Measurements from ENCODE around the gene GATC.

DNA sequence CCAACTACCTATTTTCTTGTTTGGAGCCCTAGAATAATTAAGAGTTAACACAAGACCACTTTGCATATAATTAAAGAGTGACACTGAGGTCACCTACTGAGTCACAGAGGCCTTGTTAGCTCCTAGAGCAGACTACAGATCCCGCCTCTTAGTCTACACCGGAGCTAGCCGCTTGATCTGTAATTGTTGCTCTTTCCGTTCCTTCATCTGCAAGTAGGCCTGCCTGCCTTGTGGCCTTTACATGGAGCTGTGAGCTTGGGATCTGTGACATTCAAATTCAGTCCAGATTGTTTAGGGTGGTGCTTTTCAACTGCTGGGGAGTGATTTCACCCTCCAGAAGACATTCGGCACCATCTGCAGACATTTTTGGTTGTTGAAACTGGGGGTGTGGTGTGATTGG lies 44.1 kb downstream of the GATC start:
- no peak for TF ChIP-seq CTCF (conservative IDR thresholded peaks at IDR 0.05; ENCODE audit: low read depth in 2 of 2)
- no peak for TF ChIP-seq POLR2AphosphoS5 (IDR thresholded peaks at IDR 0.05; ENCODE audit: low read depth)
- TF ChIP-seq EZH2phosphoT487 (IDR thresholded peaks at IDR 0.05; ENCODE audit: unreplicated experiment), result no peak
- no peak for TF ChIP-seq ETS1 (IDR thresholded peaks at IDR 0.05)
- TF ChIP-seq, protein P1, sequence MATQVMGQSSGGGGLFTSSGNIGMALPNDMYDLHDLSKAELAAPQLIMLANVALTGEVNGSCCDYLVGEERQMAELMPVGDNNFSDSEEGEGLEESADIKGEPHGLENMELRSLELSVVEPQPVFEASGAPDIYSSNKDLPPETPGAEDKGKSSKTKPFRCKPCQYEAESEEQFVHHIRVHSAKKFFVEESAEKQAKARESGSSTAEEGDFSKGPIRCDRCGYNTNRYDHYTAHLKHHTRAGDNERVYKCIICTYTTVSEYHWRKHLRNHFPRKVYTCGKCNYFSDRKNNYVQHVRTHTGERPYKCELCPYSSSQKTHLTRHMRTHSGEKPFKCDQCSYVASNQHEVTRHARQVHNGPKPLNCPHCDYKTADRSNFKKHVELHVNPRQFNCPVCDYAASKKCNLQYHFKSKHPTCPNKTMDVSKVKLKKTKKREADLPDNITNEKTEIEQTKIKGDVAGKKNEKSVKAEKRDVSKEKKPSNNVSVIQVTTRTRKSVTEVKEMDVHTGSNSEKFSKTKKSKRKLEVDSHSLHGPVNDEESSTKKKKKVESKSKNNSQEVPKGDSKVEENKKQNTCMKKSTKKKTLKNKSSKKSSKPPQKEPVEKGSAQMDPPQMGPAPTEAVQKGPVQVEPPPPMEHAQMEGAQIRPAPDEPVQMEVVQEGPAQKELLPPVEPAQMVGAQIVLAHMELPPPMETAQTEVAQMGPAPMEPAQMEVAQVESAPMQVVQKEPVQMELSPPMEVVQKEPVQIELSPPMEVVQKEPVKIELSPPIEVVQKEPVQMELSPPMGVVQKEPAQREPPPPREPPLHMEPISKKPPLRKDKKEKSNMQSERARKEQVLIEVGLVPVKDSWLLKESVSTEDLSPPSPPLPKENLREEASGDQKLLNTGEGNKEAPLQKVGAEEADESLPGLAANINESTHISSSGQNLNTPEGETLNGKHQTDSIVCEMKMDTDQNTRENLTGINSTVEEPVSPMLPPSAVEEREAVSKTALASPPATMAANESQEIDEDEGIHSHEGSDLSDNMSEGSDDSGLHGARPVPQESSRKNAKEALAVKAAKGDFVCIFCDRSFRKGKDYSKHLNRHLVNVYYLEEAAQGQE (IDR thresholded peaks at IDR 0.05; ENCODE audit: unreplicated experiment), result no peak
- no peak for TF ChIP-seq EZH2 (IDR thresholded peaks at IDR 0.05; ENCODE audit: low read depth, unreplicated experiment)
